ENCODE results near the gene HBM.
"Not testable (repeated sequence)": the region's sequence is repeated elsewhere in the genome, so short reads cannot be mapped to it uniquely, and the experiment has no call there.

HBM gene

GRCh38 chr16:167122-167690 is 1.4 kb downstream of the HBM start:
- no peak for DNase-seq (ENCODE audit: low read depth in 2 of 3, low spot score in 1 of 3)

- no peak for DNase-seq (ENCODE audit: low read depth in 2 of 3, low spot score in 1 of 3)
Observed at GRCh38 chr16:168424-168823, 2.6 kb downstream of the HBM start.

- no peak for DNase-seq (ENCODE audit: low read depth in 2 of 3, low spot score in 1 of 3)
Observed at GRCh38 chr16:169014-169413, 3.2 kb downstream of the HBM start.

GRCh38 chr16:170088-170507 is 4.3 kb downstream of the HBM start:
- DNase-seq (ENCODE audit: low read depth in 2 of 3, low spot score in 1 of 3) = not testable (repeated sequence)

- DNase-seq (ENCODE audit: low read depth in 2 of 3, low spot score in 1 of 3) = no peak
Observed at GRCh38 chr16:170788-171187, 5.0 kb downstream of the HBM start.

- not testable (repeated sequence) for DNase-seq (ENCODE audit: low read depth in 2 of 3, low spot score in 1 of 3)
Observed at GRCh38 chr16:172374-172941, 6.7 kb downstream of the HBM start, which contains the start of gene HBA2. Gene HBA2 (plus strand): TSS chr16:172876. CDS start chr16:172913, 37 bp downstream.

GRCh38 chr16:173211-173854 is 7.6 kb downstream of the HBM start:
- not testable (repeated sequence) for DNase-seq (ENCODE audit: low read depth in 2 of 3, low spot score in 1 of 3)

- not testable (repeated sequence) for DNase-seq (ENCODE audit: low read depth in 2 of 3, low spot score in 1 of 3)
Observed at GRCh38 chr16:173928-174769, 8.4 kb downstream of the HBM start.

- no peak for DNase-seq (ENCODE audit: low read depth in 2 of 3, low spot score in 1 of 3)
Observed at GRCh38 chr16:175011-175949, 9.5 kb downstream of the HBM start.

GRCh38 chr16:176006-176405 is 10.2 kb downstream of the HBM start:
- DNase-seq (ENCODE audit: low read depth in 2 of 3, low spot score in 1 of 3) = not testable (repeated sequence)

GRCh38 chr16:176477-177382 is 11.0 kb downstream of the HBM start, which contains the start of gene HBA1:
Gene HBA1 (plus strand): TSS chr16:176680. CDS start chr16:176717, 37 bp downstream.
- not testable (repeated sequence) for DNase-seq (ENCODE audit: low read depth in 2 of 3, low spot score in 1 of 3)

GRCh38 chr16:177394-177822 is 11.6 kb downstream of the HBM start:
- no peak for DNase-seq (ENCODE audit: low read depth in 2 of 3, low spot score in 1 of 3)

GRCh38 chr16:177981-178667 is 12.3 kb downstream of the HBM start:
- no peak for DNase-seq (ENCODE audit: low read depth in 2 of 3, low spot score in 1 of 3)

GRCh38 chr16:178668-179015 is 12.9 kb downstream of the HBM start:
- no peak for DNase-seq (ENCODE audit: low read depth in 2 of 3, low spot score in 1 of 3)

GRCh38 chr16:179211-180092 is 13.7 kb downstream of the HBM start:
- DNase-seq (ENCODE audit: low read depth in 2 of 3, low spot score in 1 of 3) = no peak

GRCh38 chr16:180101-180675 is 14.4 kb downstream of the HBM start, which contains the start of gene HBQ1:
Gene HBQ1 (plus strand): TSS chr16:180459. CDS start chr16:180487, 28 bp downstream.
- DNase-seq (ENCODE audit: low read depth in 2 of 3, low spot score in 1 of 3) = peak in 1 of 3 donors; percentile 28

Data from stimulated activated CD4-positive, alpha-beta T cell treated with anti-CD3 and anti-CD28 coated beads, Interleukin-12 subunit alpha, Interleukin-12 subunit beta, amount 100 ng/mL, for 48 hours (primary cell).